Medulla oblongata (tissue), 1 donor: ENCODE data around the gene GUSB.
A peak's percentile ranks its signal among the peaks of the same experiment; 100 is the strongest.
"Not testable (repeated sequence)": the region's sequence is repeated elsewhere in the genome, so short reads cannot be mapped to it uniquely, and the experiment has no call there.

Experiments used
- DNase-seq: peaks from one replicate; pipeline ENCODE4 v3.0.0-alpha.2; 2015; ENCODE audit errors: extremely low spot score

Gene GUSB

GRCh38 chr7:65981965-65982792, at the start of gene GUSB:
Gene GUSB, minus strand, starts transcription at chr7:65982213. Its CDS starts 30 bp downstream, at chr7:65982183.
- peak; percentile 93 for DNase-seq

GRCh38 chr7:66028342-66028741, 46.3 kb upstream of the GUSB start:
- not testable (repeated sequence) for DNase-seq

- DNase-seq = no peak
Observed at GRCh38 chr7:66016131-66016461, 34.1 kb upstream of the GUSB start.

- no peak for DNase-seq
Observed at GRCh38 chr7:66015440-66016130, 33.6 kb upstream of the GUSB start.

- DNase-seq = peak; percentile 53
Observed at GRCh38 chr7:66013938-66014337, 31.9 kb upstream of the GUSB start.

GRCh38 chr7:66007232-66007631, 25.2 kb upstream of the GUSB start:
- no peak for DNase-seq

GRCh38 chr7:66005115-66005671, 23.2 kb upstream of the GUSB start:
- not testable (repeated sequence) for DNase-seq

- not testable (repeated sequence) for DNase-seq
Observed at GRCh38 chr7:66000823-66001417, 18.9 kb upstream of the GUSB start.

GRCh38 chr7:65994984-65995383, 13.0 kb upstream of the GUSB start:
- DNase-seq = not testable (repeated sequence)

- DNase-seq = no peak
Observed at GRCh38 chr7:65992526-65992925, 10.5 kb upstream of the GUSB start.

- DNase-seq = not testable (repeated sequence)
Observed at GRCh38 chr7:65991829-65992228, 9.8 kb upstream of the GUSB start.

- DNase-seq = no peak
Observed at GRCh38 chr7:65989694-65990080, 7.7 kb upstream of the GUSB start.

GRCh38 chr7:65988503-65988902, 6.5 kb upstream of the GUSB start:
- not testable (repeated sequence) for DNase-seq

- DNase-seq = no peak
Observed at GRCh38 chr7:65988084-65988483, 6.1 kb upstream of the GUSB start.

- DNase-seq = no peak
Observed at GRCh38 chr7:65983965-65984658, 2.1 kb upstream of the GUSB start.

GRCh38 chr7:65980478-65981250, 1.3 kb downstream of the GUSB start:
- DNase-seq = peak; percentile 57

GRCh38 chr7:65979583-65980477, 2.2 kb downstream of the GUSB start:
- no peak for DNase-seq

GRCh38 chr7:65978891-65979582, 3.0 kb downstream of the GUSB start:
- no peak for DNase-seq

GRCh38 chr7:65976659-65977196, 5.3 kb downstream of the GUSB start:
- no peak for DNase-seq
